ENCODE data around the gene GNA15. TPM values are rescaled to one million over a fixed set of nuclear protein-coding genes. Genes with fewer than 3 reads are reported as not detected.

Gene GNA15
- total and polyA plus RNA-seq, 7 donors = 0.55 to 6.0 (median 4.6) TPM

DNA sequence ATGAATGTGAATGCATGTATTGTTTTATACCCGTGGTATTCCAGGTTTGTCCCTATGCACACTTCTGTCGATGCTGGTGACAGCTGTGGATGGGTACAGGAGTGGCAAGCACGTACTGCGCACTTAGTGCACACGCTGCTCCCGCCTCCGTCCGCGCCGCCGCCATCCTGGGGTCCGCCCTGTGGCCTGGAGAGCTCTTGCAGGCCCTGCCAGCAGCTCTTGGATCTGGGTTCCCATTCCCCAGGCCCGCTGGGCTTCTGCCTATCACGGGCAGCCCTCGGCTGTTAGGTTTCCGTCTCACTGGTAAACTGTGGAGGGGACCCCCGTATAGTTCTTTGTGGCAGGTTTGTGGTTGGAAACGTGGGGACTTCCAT is 37.7 kb upstream of the GNA15 start:
- no peak for DNase-seq
- no peaks in the 10 kb centered on the region for H3K36me3 ChIP-seq
- no peaks in the 10 kb centered on the region for H3K27me3 ChIP-seq

DNA sequence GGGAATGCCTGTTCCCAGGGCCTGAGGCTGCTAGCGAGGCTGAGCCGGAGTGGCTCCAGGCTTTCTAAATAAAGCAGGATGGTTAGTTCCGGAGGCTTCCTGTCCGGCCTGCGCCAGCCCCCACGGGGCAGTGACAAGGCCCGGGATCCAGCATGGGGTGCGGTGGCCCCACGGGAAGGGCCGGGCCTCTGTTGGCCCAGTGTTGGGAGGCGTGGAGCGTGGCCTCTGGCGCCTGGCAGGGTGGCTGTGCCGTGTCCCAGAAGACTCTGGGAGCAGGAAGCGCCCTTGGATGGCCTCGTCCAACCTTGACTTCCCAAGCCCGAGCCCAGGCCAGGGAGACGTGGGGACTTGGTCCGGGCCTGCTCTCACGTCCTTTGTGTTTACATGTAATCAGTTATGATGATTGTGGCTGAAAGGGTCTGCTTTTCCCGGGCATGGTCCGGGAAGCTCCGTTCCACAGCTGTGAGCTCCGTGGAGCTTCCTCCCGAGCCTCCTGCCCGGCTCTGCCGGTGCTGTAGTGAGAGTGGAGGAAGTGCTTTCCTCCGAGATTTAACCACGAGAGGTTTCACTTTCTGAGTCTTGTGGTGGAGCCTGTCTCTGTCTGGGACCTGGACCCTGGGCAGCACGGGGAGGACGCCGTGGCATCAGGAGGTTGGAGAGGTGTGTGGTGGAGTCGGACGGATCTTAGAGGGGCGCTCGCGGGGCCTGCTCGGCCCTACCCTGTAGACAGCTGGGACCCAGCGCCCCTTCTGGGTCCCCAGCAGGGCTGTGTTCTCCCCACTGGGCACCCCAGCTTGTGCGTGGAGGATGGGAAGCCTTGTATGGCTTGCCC is 37.1 kb upstream of the GNA15 start:
- TF ChIP-seq POLR2A (IDR thresholded peaks at IDR 0.05) (no peak), POLR2AphosphoS5 (IDR thresholded peaks at IDR 0.05) (peak in 1 of 4 donors; percentile 27)
- intact Hi-C loops (cut with DNase I) = no loop called here
- peaks cover 2 to 88% (median 76%) of the 10 kb centered on the region in 4 donors for H3K4me1 ChIP-seq

More for the DNA sequence above, 37.7 kb upstream of the GNA15 start:
- H3K4me1 ChIP-seq = peaks cover 2 to 86% (median 72%) of the 10 kb centered on the region in 4 donors
- H3K27ac ChIP-seq = peak overlapping the region; percentile 65 to 86 (median 83)
- intact Hi-C loops (cut with DNase I) = no loop called here
- TF ChIP-seq POLR2A (IDR thresholded peaks at IDR 0.05) (no peak), POLR2AphosphoS5 (IDR thresholded peaks at IDR 0.05) (no peak)
- no peaks in the 10 kb centered on the region for H3K9me3 ChIP-seq
- 26 to 64% methylated on average over 18 of the region's 18 CpGs for WGBS, 2 donors
- H3K4me3 ChIP-seq = peak overlapping the region; percentile 20 to 75 (median 30)

DNA sequence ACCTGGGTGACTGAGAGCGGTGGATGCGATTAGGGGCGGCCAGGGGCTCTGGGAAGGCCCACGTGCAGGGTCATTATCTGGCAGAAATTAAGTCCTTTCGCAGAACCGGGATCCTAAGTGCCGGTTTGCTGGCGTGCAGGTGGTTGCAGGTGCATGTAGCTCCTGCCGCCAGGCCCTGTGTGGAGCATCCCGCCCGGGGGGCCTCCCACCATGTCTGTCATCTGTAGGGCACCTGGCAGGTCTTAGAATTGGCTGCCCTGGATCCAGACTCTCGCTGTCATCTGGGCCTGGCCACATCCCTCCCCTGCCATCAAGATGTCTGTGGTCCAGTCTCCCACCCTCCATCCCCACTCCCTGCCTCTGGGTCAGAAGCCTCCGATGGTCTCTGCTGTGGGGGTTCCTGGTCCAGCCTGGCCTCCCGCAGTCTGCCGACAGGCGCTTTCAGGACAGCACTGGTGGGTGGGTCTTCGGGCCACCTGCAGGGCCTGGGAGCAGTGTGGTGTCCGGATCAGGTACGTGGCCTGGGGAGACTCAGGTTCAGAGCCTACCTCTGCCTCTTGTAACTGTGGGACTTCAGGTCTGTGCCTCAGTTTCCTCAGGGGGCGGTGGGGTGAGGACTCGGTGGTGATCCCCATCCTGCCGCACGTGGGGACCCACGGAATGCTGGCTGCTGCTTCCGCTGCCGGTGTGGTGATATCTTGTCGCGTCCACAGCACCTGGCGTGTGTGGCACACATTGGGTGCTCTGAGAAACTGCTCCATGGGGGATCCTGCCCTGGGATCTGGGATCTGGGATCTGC is 36.3 kb upstream of the GNA15 start:
- no peaks in the 10 kb centered on the region for H3K36me3 ChIP-seq
- 88 to 91% methylated on average over 29 of the region's 29 CpGs for WGBS, 2 donors
- H3K27ac ChIP-seq = peak overlapping the region; percentile 65 to 86 (median 83)
- no peak for TF ChIP-seq POLR2A (IDR thresholded peaks at IDR 0.05)
- TF ChIP-seq, protein P1, sequence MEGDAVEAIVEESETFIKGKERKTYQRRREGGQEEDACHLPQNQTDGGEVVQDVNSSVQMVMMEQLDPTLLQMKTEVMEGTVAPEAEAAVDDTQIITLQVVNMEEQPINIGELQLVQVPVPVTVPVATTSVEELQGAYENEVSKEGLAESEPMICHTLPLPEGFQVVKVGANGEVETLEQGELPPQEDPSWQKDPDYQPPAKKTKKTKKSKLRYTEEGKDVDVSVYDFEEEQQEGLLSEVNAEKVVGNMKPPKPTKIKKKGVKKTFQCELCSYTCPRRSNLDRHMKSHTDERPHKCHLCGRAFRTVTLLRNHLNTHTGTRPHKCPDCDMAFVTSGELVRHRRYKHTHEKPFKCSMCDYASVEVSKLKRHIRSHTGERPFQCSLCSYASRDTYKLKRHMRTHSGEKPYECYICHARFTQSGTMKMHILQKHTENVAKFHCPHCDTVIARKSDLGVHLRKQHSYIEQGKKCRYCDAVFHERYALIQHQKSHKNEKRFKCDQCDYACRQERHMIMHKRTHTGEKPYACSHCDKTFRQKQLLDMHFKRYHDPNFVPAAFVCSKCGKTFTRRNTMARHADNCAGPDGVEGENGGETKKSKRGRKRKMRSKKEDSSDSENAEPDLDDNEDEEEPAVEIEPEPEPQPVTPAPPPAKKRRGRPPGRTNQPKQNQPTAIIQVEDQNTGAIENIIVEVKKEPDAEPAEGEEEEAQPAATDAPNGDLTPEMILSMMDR (IDR thresholded peaks at IDR 0.05) = no peak
- TF ChIP-seq POLR2AphosphoS5 (IDR thresholded peaks at IDR 0.05) = no peak
- TF ChIP-seq EP300 (IDR thresholded peaks at IDR 0.05) = no peak
- H3K4me1 ChIP-seq = peaks cover 2 to 95% (median 84%) of the 10 kb centered on the region in 4 donors
- intact Hi-C loops (cut with DNase I) = no loop called here
- H3K9me3 ChIP-seq = no peaks in the 10 kb centered on the region
- no peaks in the 10 kb centered on the region for H3K27me3 ChIP-seq
- peak overlapping the region in 3 of 4 donors; percentile 22 to 75 (median 39) for H3K4me3 ChIP-seq
- no peak for DNase-seq

More for the DNA sequence above, 37.1 kb upstream of the GNA15 start:
- no peaks in the 10 kb centered on the region for H3K27me3 ChIP-seq
- H3K36me3 ChIP-seq = no peaks in the 10 kb centered on the region
- H3K4me3 ChIP-seq = peak overlapping the region; percentile 20 to 75 (median 30)
- H3K27ac ChIP-seq = peak overlapping the region; percentile 65 to 86 (median 83)
- no peaks in the 10 kb centered on the region for H3K9me3 ChIP-seq
- peak; percentile 83 for DNase-seq
- WGBS, 2 donors = 22 to 26% methylated on average over 40 of the region's 40 CpGs

DNA sequence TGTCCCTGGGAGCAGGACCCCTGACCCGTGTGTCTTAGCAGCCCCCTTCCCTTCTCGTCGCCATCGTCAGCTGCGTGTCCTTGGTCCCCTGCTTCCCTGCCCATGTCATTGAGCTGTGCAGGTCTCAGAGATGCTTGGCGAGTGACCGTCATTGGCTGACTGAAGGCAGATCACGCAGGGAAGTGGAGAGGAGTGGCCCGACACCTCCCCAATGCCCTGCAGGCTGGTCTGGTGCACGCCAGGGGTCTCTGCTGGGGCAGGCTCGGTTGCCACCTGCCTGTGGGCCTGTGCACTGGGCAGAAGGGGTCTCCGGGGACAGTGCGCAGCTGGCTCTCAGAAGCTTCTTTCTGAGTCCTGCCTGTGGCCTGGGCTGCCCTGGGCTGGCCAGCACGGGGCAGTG is 35.5 kb upstream of the GNA15 start:
- H3K9me3 ChIP-seq = no peaks in the 10 kb centered on the region
- no peaks in the 10 kb centered on the region for H3K27me3 ChIP-seq
- no peak overlapping the region for H3K4me3 ChIP-seq
- peak overlapping the region in 1 of 4 donors; percentile 86 for H3K27ac ChIP-seq
- DNase-seq = no peak
- intact Hi-C loops (cut with DNase I) = no loop called here
- H3K4me1 ChIP-seq = peaks cover 2 to 95% (median 81%) of the 10 kb centered on the region in 4 donors
- 82 to 83% methylated on average over 14 of the region's 14 CpGs for WGBS, 2 donors
- TF ChIP-seq POLR2AphosphoS5 (IDR thresholded peaks at IDR 0.05) (no peak), EP300 (IDR thresholded peaks at IDR 0.05) (no peak), POLR2A (IDR thresholded peaks at IDR 0.05) (no peak)
- TF ChIP-seq, protein P1 (IDR thresholded peaks at IDR 0.05) = no peak
- no peaks in the 10 kb centered on the region for H3K36me3 ChIP-seq

DNA sequence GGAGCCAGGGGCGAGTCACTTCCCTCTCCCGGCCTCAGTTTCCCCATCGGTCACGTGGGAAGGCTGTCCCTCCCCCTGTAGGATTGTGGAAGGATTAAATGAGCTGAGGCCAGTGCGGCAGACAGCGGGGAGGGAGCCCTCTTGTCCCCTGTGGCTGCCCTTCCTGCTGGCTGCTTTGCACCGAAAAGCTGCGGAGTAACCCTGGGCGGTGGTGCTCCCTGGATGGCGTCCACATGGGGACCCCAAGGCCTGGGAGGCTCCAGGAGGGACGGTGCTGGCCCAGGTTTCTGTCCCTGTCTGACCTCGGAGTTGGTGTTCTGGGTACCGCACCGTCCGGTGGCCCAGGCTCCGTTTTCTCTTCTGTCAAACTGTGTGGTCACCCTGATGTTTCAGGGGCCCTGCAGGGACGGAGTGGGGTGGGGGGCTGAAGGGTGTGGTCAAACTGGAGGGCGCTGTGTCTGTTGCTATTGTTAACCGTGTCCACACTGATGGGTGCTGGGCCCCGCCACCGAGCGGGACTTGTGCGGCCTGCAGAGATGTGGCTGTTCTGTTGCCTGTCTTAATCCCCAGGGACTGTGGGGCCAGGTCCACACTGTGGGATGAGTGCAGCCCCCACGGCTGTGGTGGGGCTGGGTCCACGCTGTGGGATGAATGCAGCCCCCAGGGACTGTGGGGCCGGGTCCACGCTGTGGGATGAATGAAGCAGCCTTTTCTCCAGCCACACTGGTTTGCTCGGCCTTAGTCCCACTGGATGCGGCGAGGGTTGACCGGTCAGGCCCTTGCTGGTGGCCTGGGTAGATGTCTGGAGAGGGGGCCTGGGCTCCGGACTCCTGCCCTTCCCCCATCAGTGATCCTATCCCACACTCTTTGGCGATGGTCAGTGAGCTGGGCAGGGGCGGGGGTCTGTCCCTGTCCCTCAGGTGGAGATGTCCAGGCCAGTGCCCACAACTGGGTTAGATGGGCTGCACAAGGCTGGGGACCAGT is 34.8 kb upstream of the GNA15 start:
- H3K36me3 ChIP-seq = no peaks in the 10 kb centered on the region
- intact Hi-C loops (cut with DNase I) = no loop called here
- WGBS, 2 donors = 78 to 82% methylated on average over 34 of the region's 34 CpGs
- TF ChIP-seq, protein P1 (IDR thresholded peaks at IDR 0.05) = no peak
- no peak for TF ChIP-seq EP300 (IDR thresholded peaks at IDR 0.05)
- TF ChIP-seq POLR2AphosphoS5 (IDR thresholded peaks at IDR 0.05) = no peak
- no peak for TF ChIP-seq POLR2A (IDR thresholded peaks at IDR 0.05)
- H3K27me3 ChIP-seq = no peaks in the 10 kb centered on the region
- H3K27ac ChIP-seq = peak overlapping the region in 1 of 4 donors; percentile 86
- peaks cover 2 to 92% (median 74%) of the 10 kb centered on the region in 4 donors for H3K4me1 ChIP-seq
- no peak for DNase-seq
- no peaks in the 10 kb centered on the region for H3K9me3 ChIP-seq
- no peak overlapping the region for H3K4me3 ChIP-seq

Data from sigmoid colon (tissue), 7 donors.